ENCODE measurements around the gene GPR17. TPM values are rescaled to one million over a fixed set of nuclear protein-coding genes. Genes with fewer than 3 reads are reported as not detected.

The GPR17 gene
- total RNA-seq, 1 donor from 2014 or later = not detected

DNA sequence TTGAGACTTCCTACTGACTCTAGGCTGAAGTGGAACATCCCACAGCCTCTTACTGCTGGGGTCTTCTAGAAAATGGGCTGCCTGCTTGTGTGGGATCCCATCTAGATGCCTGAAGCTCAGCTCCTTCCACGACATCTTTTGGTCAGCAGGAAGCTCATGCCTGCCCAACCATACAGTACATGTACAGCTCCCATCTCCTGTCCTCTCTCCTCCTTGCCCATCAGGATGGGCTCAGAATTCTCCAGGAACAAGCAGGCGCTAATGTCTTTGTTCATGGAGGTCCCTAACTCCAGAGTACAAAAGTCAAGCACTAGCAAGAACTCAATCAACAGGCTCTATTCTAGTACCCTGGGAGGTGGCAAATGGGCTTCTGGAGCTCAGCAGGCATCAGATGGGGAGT is 31.7 kb upstream of the GPR17 start:
- no peak for DNase-seq (ENCODE audit: low read depth)

DNA sequence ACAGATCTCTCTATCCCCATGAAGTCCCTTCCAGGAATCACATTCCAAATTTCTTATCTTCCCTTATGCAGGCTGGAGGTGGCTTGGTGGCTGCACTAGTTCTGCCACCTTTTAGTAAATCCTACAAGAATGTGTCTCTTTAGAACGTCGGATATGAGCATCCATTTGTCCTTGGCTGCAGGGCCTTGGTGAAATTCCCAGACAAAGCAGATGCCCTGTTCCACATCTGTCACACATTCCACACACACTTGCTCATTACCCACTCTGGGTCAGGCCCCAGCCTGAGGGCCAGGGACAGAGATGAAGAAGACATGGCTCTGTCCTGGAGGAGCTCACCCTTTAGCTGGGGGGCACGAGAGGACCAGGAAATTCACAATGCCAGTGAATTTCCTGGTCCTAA is 31.2 kb upstream of the GPR17 start:
- DNase-seq (ENCODE audit: low read depth) = no peak

GRCh38 chr2:127615511-127616166 is 30.3 kb upstream of the GPR17 start:
- peak; percentile 7 for DNase-seq (ENCODE audit: low read depth)

DNA sequence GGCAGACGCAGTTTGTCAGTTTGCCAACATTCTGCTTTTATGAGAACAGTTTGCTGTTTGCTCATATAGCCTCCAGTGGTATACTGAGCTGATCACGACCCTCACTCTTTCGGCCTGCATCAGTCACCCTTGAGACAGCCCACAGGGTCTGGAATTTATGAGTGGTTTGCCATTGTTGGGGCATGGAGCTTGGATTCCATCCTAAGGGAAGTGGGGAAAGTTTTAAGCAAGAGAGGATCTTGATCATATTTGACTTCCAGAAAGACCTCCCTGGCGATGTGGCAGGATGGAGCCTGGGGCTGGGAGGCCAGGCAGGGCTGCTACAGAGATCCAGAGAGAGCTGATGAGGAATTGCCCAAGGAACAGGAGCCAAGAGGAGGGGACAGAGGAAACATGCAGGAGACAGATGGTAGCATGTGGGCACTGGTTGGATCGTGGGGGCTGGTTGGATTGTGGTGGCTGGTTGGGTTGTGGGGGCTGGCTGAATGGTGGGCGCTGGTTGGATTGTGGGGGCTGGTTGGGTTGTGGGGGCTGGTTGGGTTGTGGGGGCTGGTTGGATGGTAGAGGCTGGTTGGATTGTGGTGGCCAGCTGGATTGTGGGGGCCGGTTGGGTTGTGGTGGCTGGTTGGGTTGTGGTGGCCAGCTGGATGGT is 27.3 kb upstream of the GPR17 start:
- DNase-seq (ENCODE audit: low read depth) = no peak

DNA sequence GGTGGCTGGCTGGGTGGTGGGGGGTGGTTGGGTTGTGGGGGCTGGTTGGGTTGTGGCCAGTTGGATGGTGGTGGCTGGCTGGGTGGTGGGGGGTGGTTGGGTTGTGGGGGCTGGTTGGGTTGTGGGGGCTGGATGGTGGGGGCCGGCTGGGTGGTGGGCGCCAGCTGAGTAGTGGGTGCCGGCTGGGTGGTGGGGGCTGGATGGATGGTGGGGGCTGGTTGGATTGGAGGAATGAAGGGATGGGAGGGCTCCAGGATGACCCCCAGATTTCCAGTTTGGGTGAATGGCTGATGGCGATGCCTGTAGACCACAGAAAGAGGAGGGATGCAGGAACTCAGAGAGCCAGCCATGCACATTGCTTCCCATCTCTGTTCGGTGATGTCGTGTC is 26.8 kb upstream of the GPR17 start:
- DNase-seq (ENCODE audit: low read depth) = no peak

DNA sequence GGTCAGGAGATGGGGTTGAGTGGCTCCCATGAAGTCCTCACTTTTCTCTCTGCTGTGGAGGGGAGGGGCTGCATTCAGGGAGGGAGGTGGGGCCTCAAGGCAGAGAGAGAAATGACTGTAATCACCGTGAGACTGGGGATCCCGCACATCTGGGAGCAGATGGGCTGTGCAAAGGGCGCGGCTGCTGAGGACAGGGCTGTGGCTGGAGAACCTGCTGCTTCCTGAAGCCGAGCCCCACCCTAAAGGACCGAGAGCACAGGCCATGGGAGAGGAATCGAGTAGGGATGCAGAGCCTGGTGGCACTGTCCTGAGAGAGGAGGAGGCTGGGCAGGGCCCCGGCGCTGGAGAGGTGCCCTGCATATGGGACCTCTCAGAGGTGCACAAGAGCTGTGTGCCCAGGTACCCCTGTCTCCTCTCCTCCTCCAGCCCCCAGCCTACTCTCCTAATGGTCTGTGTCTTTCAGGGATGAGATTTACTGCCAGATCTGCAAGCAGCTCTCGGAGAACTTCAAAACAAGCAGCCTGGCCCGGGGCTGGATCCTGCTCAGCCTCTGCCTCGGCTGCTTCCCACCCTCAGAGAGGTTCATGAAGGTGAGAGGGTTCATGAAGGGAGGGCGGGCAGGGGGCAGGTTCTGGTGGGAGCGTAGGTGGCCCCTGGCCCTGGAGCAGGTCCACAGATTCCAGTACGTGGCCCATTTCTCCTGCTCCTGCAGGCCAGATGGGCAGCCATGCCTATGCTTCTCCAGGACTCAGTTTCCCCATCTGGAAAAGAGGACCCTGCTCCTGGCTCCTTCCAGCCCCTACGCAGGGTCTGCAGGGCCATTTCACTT is 25.9 kb upstream of the GPR17 start:
- DNase-seq (ENCODE audit: low read depth) = no peak

GRCh38 chr2:127620866-127621265 is 25.1 kb upstream of the GPR17 start:
- no peak for DNase-seq (ENCODE audit: low read depth)

- no peak for DNase-seq (ENCODE audit: low read depth)
Measured at GRCh38 chr2:127621981-127622431, 23.9 kb upstream of the GPR17 start.

GRCh38 chr2:127622561-127623387 is 23.2 kb upstream of the GPR17 start:
- no peak for DNase-seq (ENCODE audit: low read depth)

DNA sequence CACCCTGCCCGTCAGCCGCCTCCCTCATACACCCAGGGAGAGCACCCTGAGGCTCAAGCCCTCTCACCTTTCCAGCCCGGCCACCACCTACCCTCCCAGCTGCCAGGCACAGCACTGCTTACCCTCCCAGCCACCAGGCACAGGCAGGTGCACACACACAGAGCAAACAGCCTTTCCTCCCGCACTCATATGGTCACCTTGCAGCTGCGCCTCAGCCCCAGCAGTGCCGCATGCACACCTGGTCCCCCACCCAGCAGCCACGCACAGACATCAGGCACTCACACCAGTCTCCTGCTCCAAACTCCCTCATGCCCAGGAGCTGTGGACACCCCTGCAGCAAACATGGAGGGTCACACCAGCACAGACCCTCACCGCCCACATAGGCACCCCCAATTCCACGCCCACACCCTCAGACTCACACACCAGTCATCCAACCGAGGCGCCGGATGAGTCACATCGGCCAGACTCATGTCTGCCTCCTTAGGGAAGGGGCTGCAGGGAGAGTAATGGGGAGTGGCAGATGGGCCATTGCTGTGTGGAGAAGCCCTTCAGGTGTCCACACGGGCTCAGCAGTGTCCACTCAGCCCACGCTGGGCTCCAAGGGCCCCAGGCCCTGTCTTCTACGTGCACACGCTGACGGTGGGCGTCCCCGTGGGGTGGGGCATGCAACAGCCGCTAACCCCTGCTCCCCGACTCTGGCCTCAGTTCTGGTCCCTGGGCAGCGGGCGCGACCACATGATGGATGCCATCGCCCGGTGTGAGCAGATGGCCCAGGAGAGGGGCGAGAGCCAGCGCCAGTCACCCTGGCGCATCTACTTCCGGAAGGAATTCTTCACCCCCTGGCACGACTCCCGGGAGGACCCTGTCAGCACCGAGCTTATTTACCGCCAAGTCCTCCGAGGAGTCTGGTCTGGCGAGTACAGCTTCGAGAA is 22.3 kb upstream of the GPR17 start:
- no peak for DNase-seq (ENCODE audit: low read depth)

DNA sequence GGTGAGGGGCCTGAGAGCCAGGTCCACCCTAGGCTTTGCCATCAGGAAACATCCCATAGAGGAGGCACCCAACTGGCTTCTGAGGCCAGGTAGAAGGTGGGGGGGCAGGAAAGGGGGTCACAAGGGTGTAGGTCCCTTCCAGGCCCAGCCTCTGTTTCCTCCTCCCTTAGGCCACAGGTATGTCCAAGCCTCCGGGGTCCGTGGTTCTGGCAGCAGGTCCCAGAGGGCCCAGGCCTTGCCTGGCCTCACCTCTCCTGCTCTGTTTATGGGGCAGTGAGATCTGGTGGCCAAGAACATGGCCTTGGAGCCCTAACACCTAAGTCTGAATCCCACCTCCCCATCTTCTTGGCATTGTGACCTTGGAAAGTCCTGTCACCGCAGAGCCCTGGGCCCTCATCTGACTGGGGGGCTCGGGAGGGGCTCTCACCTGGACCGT is 21.6 kb upstream of the GPR17 start:
- DNase-seq (ENCODE audit: low read depth) = no peak

GRCh38 chr2:127624756-127625571 is 21.0 kb upstream of the GPR17 start:
- DNase-seq (ENCODE audit: low read depth) = no peak

DNA sequence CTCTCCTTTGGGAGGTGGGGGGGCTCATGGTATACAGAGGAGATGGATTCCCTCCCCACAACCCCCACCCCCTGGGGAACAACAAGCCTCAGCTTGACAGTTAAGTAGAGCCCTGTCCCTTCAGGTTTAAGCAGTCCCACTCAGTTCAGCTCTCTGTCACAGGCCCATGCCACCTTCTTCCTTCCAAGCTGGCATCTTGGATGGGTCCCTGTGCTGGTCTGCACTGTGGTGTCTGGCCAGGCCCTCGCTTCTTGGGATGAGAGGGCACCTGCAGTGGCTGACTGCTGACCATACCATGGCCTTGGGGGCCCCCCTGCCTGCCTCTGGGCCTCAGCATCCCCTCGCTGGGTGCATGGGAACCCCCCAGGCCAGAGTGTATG is 20.4 kb upstream of the GPR17 start:
- DNase-seq (ENCODE audit: low read depth) = no peak

- no peak for DNase-seq (ENCODE audit: low read depth)
Measured at GRCh38 chr2:127626175-127626574, 19.8 kb upstream of the GPR17 start.

GRCh38 chr2:127626917-127627739 is 18.8 kb upstream of the GPR17 start:
- no peak for DNase-seq (ENCODE audit: low read depth)

DNA sequence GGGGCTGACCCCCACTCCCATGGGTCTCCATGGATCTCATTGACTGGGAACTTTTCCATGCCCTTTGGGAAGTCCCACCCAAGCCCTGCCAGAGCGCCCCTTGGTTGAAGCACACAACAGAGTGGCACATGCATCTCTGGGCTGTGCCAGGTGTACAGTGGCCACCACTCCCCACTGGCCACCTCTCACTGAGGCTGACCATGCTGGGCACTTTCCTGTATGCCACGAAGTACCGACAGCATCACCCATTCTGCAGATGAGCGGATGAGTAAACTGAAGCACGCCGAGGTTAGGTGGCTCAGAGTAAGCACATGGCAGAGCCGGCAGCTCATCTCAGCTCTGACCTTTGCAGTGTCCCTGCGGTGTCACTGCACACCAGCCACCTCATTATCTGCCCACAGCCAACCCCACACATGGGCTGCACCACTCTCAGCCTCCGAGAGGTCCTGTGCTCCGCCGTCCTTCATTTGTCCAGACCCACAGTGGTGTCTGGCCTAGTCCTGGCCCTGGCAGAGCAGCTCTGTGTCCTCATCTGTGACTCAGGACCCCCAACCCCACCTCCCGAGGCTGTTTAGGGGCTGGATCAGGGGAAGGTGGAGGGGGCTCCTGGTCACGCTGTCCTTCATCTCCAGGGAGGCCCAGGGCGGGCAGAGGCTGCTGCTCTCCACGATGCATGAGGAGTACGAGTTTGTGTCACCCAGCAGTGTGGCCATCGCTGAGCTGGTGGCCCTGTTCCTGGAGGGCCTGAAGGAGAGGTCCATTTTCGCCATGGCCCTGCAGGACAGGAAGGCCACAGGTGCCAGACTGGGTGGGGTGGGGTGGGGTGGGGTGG is 18.0 kb upstream of the GPR17 start:
- no peak for DNase-seq (ENCODE audit: low read depth)

- no peak for DNase-seq (ENCODE audit: low read depth)
Measured at GRCh38 chr2:127628767-127629614, 17.0 kb upstream of the GPR17 start.
